Right ventricle myocardium superior (tissue), 1 donor: Measurements from ENCODE around the gene MT1HL1. TPM values are rescaled to one million over a fixed set of nuclear protein-coding genes. Genes with fewer than 3 reads are reported as not detected.

Experiments used
- ATAC-seq: fragments of 200-7000 bp; cut with Tn5 transposase; one replicate; pipeline ENCODE4 v1.9.1; 2020; ENCODE audit warnings: mild to moderate bottlenecking; ENCODE audit not compliant: poor library complexity
- DNase-seq: peaks from one replicate; pipeline ENCODE4 v3.0.0-alpha.2; 2020
- intact Hi-C: fragments of 100-400 bp; cut with DNase I; formaldehyde crosslinking; loops from one replicate; pipeline ENCODE4 v1.11.2; 2022
- total RNA-seq: library from RNA; stranded (reverse); fragmentation: NEBNext Ultra II Directional; extraction: Animal tissue kit (Norgen Biotek cat#: 25700); gene quantifications from one replicate; pipeline ENCODE4 v1.2.1, GENCODE V29; 2021
- donor health status: DM: no; HTN: yes; CAD: no; lungs with severe emphysema.

Gene MT1HL1
- total RNA-seq, 1 donor from 2014 or later, result not detected

DNA sequence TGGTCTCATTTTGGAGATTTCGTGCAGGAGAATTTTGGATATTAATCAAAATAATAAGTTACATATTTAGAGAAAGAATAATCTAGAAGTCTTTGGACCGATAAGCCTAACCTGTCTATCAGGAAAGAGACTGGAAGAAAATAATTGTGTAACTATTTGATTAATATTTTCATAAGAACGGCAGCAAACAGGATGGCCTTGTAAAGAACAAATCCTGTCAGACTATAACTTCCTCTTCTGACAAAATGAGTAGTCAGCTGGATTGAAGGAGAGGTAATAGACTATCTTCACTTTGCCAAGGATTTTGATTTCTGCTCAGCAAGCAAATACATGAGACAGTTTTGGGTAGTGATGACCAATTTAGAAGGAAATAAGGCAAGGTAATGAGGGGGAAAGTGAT, 25.0 kb upstream of the MT1HL1 start:
- intact Hi-C loops, result no loop called here
- ATAC-seq, result no peak
- no peak for DNase-seq

GRCh38 chr1:237025358-237026074, 21.3 kb upstream of the MT1HL1 start:
- ATAC-seq, result no peak
- DNase-seq, result no peak
- intact Hi-C loops, result no loop called here

DNA sequence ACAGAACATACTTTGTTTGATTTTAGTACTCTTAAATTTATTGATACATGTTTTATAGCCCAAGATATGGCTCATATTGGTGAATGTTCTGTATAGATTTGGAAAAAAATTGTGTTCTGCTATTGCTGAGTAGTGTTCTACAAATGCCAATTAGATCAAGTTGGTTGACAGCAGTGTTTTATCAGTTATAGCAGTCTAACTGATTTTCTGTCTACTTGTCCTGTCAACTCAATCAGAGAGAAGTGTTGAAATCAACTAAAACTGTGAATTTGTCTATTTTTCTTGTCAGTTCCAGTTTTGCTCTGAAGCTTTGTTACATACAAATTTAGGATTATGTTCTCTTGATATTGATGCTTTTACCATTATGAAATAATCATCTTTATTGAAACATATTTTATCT, 14.7 kb upstream of the MT1HL1 start:
- ATAC-seq (no peak), DNase-seq (no peak)
- intact Hi-C loops, result no loop called here

- no peak for ATAC-seq
- intact Hi-C loops, result no loop called here
Observed at GRCh38 chr1:237016626-237017025, 12.4 kb upstream of the MT1HL1 start.

DNA sequence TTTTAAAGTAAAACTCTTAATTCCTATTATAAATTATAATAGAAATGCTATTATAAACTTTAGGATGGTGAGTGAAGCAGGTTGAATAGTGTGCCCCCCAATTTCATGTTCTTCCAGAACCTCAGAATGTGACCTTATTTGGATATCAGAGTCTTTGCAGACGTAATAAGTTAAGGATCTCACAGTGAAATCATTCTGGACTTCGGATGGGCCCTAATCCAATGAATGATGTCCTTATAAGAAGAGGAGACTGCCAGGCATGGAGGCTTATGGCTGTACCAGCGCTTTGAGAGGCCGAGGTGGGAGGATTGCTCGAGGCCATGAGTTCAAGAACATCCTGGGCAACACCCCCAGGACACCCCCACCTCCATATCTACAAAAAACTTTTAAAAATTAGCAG, 9.4 kb upstream of the MT1HL1 start:
- no peak for ATAC-seq
- intact Hi-C loops, result no loop called here
- DNase-seq, result no peak

More at GRCh38 chr1:237016626-237017025, 12.4 kb upstream of the MT1HL1 start:
- no peak for DNase-seq

DNA sequence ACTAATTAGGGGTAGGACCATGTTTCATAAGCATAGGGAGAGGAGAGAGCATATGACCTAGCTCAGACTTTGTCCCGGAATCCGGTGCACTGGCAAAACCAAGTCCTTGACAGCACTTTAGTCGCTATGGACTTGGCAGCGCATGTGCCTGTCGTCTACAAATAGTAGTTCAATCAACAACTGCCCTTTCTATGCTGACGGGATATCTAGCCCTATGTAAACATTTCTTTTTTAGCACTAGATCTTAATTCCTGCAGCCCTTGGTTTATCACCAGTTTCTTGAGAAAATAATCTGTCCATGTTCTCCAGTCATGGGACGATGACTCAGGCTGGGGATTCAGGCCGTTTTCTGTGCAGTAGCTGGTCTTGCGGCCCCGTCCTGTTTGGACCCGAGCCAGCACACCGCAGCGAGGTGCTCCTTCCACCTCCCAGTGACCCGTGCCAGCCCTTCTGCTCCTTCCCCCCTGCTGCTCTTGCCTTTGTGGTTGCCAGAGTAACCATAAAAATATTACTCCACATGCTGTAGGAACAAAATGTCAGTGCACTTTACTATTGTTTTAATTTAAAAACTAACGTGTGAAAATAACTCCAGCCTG, 8.6 kb upstream of the MT1HL1 start:
- DNase-seq (peak; percentile 88), ATAC-seq (peak; percentile 93)
- intact Hi-C loops, result no loop called here

DNA sequence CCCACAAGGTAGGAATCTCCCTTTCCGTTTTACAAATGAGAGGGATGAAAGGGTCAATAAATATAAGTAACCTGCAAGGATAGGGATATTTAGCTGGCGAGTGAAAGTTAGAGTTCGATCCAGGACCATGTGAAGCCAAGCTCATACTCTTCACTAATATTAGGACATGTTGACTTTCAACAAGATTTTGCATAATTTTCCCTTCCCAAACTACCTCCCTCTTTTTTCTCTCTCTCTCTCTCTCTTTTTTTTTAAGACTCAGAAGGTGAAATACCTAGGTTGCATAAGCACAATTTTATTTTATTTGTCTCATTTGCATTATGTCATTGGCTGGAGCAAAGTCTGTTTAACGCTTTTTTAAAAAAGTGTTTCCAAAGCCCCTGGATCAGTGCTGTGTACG, 8.1 kb upstream of the MT1HL1 start:
- no peak for ATAC-seq
- intact Hi-C loops, result no loop called here
- DNase-seq, result no peak

- ATAC-seq, result peak; percentile 32
Observed at GRCh38 chr1:237011432-237011831, 7.2 kb upstream of the MT1HL1 start.

DNA sequence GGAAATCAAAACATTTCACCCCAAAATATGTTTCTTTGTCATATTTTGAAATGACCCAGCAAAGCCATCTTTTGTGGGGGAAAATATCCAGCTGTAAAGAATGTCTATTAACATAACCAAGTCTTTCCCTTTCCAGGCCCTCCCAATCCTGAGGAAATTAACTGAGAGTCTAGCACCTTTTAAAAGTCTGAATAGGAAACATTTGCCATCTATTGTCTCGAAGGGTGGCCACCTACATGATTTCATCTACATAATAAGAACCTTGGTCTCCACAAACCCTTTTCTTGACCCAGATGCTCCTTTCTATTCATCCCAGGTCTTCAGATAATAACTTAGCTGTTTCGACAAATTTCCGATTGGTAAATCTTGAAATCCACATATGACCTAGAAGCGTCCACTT, 5.4 kb upstream of the MT1HL1 start:
- DNase-seq, result no peak
- ATAC-seq, result no peak
- intact Hi-C loops, result no loop called here

More at GRCh38 chr1:237011432-237011831, 7.2 kb upstream of the MT1HL1 start:
- no peak for DNase-seq
- intact Hi-C loops, result no loop called here

DNA sequence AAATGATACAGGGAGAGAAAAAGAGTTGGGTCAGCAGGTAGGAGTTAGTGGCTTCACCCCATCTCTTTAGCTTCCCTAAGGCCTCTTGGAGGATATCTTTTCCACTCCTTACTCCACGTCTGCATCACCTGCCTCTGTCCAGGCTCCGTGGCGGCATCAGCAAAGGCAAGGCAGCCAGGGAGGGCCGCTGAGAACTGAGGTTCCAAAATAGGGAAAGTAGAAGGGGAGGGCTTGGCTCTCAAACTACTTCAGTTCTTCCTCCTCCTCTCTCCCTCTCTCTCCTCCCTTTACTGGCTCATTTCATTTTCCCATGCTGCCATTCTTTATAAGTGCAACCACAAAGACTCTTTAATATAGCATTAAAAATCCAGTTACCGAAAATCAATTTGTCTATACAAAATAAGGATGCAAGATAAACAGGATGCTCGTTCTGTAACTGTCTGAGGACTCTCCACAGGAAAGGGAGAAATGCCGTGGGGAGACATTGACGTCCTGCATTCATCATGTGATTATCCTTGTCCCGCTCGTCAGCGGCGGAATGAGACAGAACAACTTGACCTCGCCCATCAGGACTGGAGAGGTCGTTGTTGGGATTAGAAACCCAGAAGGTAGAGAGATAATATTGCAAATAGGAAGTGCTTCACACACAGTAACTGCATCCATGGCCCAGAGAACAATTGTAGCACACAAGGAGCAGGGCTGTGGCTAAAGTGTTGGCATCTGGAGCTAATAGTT, 3.1 kb upstream of the MT1HL1 start:
- ATAC-seq (peak; percentile 49), DNase-seq (no peak)
- intact Hi-C loops, result no loop called here

GRCh38 chr1:237005674-237006073, 1.4 kb upstream of the MT1HL1 start:
- ATAC-seq, result no peak
- intact Hi-C loops, result no loop called here
- no peak for DNase-seq

GRCh38 chr1:237003516-237003915, 725 bp downstream of the MT1HL1 start:
- intact Hi-C loops, result no loop called here
- ATAC-seq (no peak), DNase-seq (no peak)

- DNase-seq, result no peak
- ATAC-seq, result no peak
- intact Hi-C loops, result no loop called here
Observed at GRCh38 chr1:237000191-237000590, 4.0 kb downstream of the MT1HL1 start.

DNA sequence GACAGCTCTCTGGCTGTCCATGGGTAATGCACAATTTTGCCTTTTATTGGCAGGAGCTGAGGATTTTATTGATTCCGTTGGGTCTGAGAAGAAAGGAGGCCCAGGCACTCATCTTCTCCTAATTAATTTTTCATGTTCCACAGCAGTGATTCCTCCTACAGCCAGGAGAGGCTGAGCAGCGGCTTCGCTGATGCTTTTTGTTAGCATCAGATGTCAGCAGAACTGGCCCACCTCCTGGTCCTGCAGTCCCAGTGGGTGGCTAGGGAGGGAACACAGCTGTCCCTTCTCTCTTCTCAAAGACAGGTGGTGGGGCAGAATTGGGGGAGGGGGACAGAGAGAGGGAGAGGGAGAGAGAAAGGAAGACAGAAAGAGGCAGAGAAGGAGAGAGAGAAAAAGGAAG, 5.7 kb downstream of the MT1HL1 start:
- ATAC-seq (peak; percentile 54), DNase-seq (no peak)
- intact Hi-C loops, result no loop called here

- ATAC-seq (peak; percentile 87), DNase-seq (peak; percentile 77)
- intact Hi-C loops, result no loop called here
Observed at GRCh38 chr1:236997882-236998281, 6.4 kb downstream of the MT1HL1 start.

DNA sequence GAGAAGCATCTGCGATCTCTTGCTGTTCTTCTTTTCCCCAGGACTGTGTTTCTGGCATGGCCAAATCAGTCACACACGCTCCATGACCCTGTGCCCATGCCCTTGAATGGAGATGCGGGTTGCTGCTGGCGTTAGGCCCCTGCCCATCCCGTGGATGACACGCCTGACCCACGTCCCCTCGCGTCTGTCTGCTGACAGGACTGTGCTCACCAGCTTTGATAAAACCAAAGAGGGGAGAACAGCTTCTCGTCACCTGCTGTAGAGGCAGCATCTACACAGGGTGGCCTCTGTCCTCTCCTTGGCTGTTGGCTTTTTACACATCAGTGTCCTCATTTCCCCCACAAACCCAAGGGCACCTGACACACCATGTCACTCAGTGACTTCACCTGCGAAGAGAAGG, 6.9 kb downstream of the MT1HL1 start:
- intact Hi-C loops, result no loop called here
- ATAC-seq, result peak; percentile 85
- peak; percentile 87 for DNase-seq

- DNase-seq, result no peak
- ATAC-seq, result no peak
- intact Hi-C loops, result no loop called here
Observed at GRCh38 chr1:236994450-236994849, 9.8 kb downstream of the MT1HL1 start.

DNA sequence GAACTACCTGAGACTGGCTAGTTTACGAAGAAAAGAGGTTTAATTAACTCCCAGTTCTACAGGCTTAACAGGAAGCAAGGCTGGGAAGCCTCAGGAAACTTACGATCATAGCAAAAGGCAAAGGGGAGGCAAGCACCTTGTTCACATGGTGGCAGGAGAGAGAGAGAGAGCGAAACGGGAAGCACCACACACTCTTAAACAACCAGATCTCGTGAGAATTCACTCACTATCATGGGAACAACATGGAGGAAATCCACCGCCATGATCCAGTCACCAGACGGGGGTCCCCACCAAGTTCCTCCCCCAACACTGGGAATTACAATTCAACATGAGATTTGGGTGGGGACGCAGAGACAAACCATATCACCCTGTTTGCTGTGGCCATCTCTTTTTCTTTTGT, 11.8 kb downstream of the MT1HL1 start:
- no peak for DNase-seq
- intact Hi-C loops, result no loop called here
- no peak for ATAC-seq

GRCh38 chr1:236990052-236990445, 14.2 kb downstream of the MT1HL1 start:
- DNase-seq, result no peak
- intact Hi-C loops, result no loop called here
- no peak for ATAC-seq
